Natural killer cell (primary cell): ENCODE results near the gene ERP27. TPM values are rescaled to one million over a fixed set of nuclear protein-coding genes. Genes with fewer than 3 reads are reported as not detected.

Experiments used
- ATAC-seq, 3 donors: fragments of 150-1000 bp in 2 of 3; fragments of 200-7000 bp in 1 of 3; cut with Tn5 transposase; 1 replicate in 1 of 3; 2 replicates in 2 of 3; pipeline ENCODE4 v1.10.0; 2021; ENCODE audit warnings: mild to moderate bottlenecking in 2 of 3, moderate library complexity in 2 of 3
- DNase-seq, 2 donors: peaks; one replicate each; pipeline versions ENCODE4 v3.0.0 to v3.0.0-alpha.2; 2013 to 2021; ENCODE audit warnings: mixed read lengths in 1 of 2
- H3K27ac ChIP-seq: one replicate; pipeline ENCODE4 v1.5.1; 2013; ENCODE audit warnings: mild to moderate bottlenecking, low read length
- H3K27me3 ChIP-seq: one replicate; pipeline ENCODE4 v1.6.1; 2013; ENCODE audit warnings: low read length; ENCODE audit not compliant: control insufficient read depth, insufficient read depth
- H3K36me3 ChIP-seq: one replicate; pipeline ENCODE4 v1.6.1; 2013; ENCODE audit warnings: low read length; ENCODE audit not compliant: control insufficient read depth, insufficient read depth
- H3K4me1 ChIP-seq: one replicate; pipeline ENCODE4 v1.6.1; 2013; ENCODE audit warnings: low read length; ENCODE audit not compliant: control insufficient read depth, insufficient read depth
- H3K4me3 ChIP-seq: one replicate; pipeline ENCODE4 v1.5.1; 2013; ENCODE audit warnings: low read length
- H3K9me3 ChIP-seq: one replicate; pipeline ENCODE4 v1.6.1; 2013; ENCODE audit warnings: low read length; ENCODE audit not compliant: control insufficient read depth, insufficient read depth
- H3K27ac Mint-ChIP-seq, 2 donors: one replicate each; pipeline ENCODE4 v1.8.0; 2022; ENCODE audit warnings: mild to moderate bottlenecking in 2 of 2, mixed read lengths in 2 of 2, moderate library complexity in 1 of 2
- H3K27me3 Mint-ChIP-seq, 2 donors: one replicate each; pipeline ENCODE4 v1.8.0; 2022; ENCODE audit warnings: low read depth in 2 of 2, mixed read lengths in 2 of 2
- H3K36me3 Mint-ChIP-seq: one replicate; pipeline ENCODE4 v1.8.0; 2022; ENCODE audit warnings: mixed read lengths
- H3K4me1 Mint-ChIP-seq, 2 donors: one replicate each; pipeline ENCODE4 v1.8.0; 2022; ENCODE audit warnings: mixed read lengths in 2 of 2
- H3K4me3 Mint-ChIP-seq: one replicate; pipeline ENCODE4 v1.8.0; 2022; ENCODE audit warnings: mild to moderate bottlenecking, moderate library complexity, mixed read lengths
- H3K9me3 Mint-ChIP-seq, 2 donors: one replicate each; pipeline ENCODE4 v1.8.0; 2022; ENCODE audit warnings: mixed read lengths in 2 of 2
- CTCF ChIP-seq: fragments of 200-600 bp; IDR thresholded peaks from one replicate; pipeline ENCODE4 v1.8.0; 2022; ENCODE audit warnings: antibody characterized with exemption
- WGBS: methylation state at CpG from one replicate; pipeline ENCODE4 v1.1.7; 2013; ENCODE audit warnings: missing lambda C conversion rate; ENCODE audit not compliant: insufficient coverage; 5-methylcytosine and 5-hydroxymethylcytosine counted together
- intact Hi-C: fragments of 100-400 bp; cut with micrococcal nuclease; formaldehyde crosslinking; loops from one replicate; pipeline ENCODE4 v1.14.2; 2022
- total RNA-seq, 4 donors: library from RNA; stranded (reverse); fragments of 120-200 nt in 1 of 4; gene quantifications; one replicate each; pipeline versions ENCODE4 v1.2.3 to v1.2.4, GENCODE V29; 2013 to 2022

Gene ERP27
- total RNA-seq, 3 donors from 2014 or later (not counting 1 experiment from before 2014, with no cell fraction given) = 9.8 to 15.2 (median 12.3) TPM

DNA sequence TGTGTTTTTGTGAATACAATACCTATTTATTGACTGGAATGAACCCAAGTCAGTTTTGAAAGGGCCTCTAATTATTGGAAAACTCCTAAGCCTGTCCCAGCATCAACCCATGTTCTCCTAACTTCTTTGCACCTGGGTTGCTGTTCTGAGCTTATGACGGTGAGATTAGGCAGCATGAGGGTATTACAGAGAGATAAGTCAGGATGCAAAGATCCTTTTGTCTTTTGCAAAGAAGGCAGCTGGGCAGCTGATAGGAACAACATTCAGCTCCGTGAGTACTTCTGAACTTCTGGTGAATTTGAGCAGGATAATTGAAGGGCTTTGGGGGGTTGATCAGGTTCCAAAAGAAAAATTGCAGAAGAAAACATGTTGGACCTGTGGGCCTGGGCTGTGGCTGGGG is 34.5 kb upstream of the ERP27 start, which contains the start of gene PDE6H:
Gene PDE6H, plus strand, starts transcription at position 227 of the 400 bp plus-strand sequence. CDS start 4,971 bp downstream, outside the sequence.
- H3K27ac Mint-ChIP-seq = no peak within 1 kb of the TSS
- H3K4me3 Mint-ChIP-seq = no peak within 1 kb of the TSS
- no peaks in the 10 kb centered on the region for H3K9me3 ChIP-seq
- peaks cover 11 to 36% of the 10 kb centered on the region in 2 donors for H3K27me3 Mint-ChIP-seq
- H3K4me1 Mint-ChIP-seq = peaks cover 4% of the 10 kb centered on the region in 2 donors
- 100% methylated on average over 2 of the region's 2 CpGs for WGBS
- H3K4me3 ChIP-seq = no peak within 1 kb of the TSS
- intact Hi-C loops = no loop called here
- TF ChIP-seq CTCF = no peak
- DNase-seq = no peak
- no peaks in the 10 kb centered on the region for H3K4me1 ChIP-seq
- no peaks in the 10 kb centered on the region for H3K27me3 ChIP-seq
- ATAC-seq = no peak
- no peaks in the 10 kb centered on the region for H3K36me3 Mint-ChIP-seq
- no peak within 1 kb of the TSS for H3K27ac ChIP-seq
- H3K9me3 Mint-ChIP-seq = no peaks in the 10 kb centered on the region
- H3K36me3 ChIP-seq = no peaks in the 10 kb centered on the region

- DNase-seq = no peak
- 72% methylated on average over 4 of the region's 4 CpGs for WGBS
- H3K27ac ChIP-seq = no peak overlapping the region
- peaks cover 4% of the 10 kb centered on the region in 2 donors for H3K4me1 Mint-ChIP-seq
- no peak for TF ChIP-seq CTCF
- H3K36me3 Mint-ChIP-seq = no peaks in the 10 kb centered on the region
- no peaks in the 10 kb centered on the region for H3K27me3 ChIP-seq
- no peaks in the 10 kb centered on the region for H3K36me3 ChIP-seq
- no peaks in the 10 kb centered on the region for H3K9me3 ChIP-seq
- no peak overlapping the region for H3K4me3 ChIP-seq
- H3K4me1 ChIP-seq = no peaks in the 10 kb centered on the region
- intact Hi-C loops = no loop called here
- no peak overlapping the region for H3K27ac Mint-ChIP-seq
- H3K4me3 Mint-ChIP-seq = no peak overlapping the region
- no peak for ATAC-seq
- peaks cover 11 to 36% of the 10 kb centered on the region in 2 donors for H3K27me3 Mint-ChIP-seq
- H3K9me3 Mint-ChIP-seq = no peaks in the 10 kb centered on the region
Measured at GRCh38 chr12:14970473-14970872, 32.1 kb upstream of the ERP27 start.

GRCh38 chr12:14968478-14968877 is 30.1 kb upstream of the ERP27 start:
- no peak for DNase-seq

More at GRCh38 chr12:14968478-14968877, 30.1 kb upstream of the ERP27 start:
- peaks cover 3 to 26% of the 10 kb centered on the region in 2 donors for H3K27me3 Mint-ChIP-seq
- H3K4me1 Mint-ChIP-seq = peaks cover 0 to 10% of the 10 kb centered on the region in 2 donors
- Histone ChIP-seq H3K9me3 (no peaks in the 10 kb centered on the region), H3K27me3 (no peaks in the 10 kb centered on the region), H3K36me3 (no peaks in the 10 kb centered on the region), H3K4me3 (no peak overlapping the region), H3K27ac (no peak overlapping the region), H3K4me1 (no peaks in the 10 kb centered on the region)
- no peak for TF ChIP-seq CTCF
- intact Hi-C loops = no loop called here
- H3K27ac Mint-ChIP-seq = no peak overlapping the region
- H3K4me3 Mint-ChIP-seq = no peak overlapping the region
- ATAC-seq = no peak
- no peaks in the 10 kb centered on the region for H3K9me3 Mint-ChIP-seq
- 89% methylated on average over 2 of the region's 3 CpGs for WGBS
- H3K36me3 Mint-ChIP-seq = no peaks in the 10 kb centered on the region
